Astrocyte (in vitro differentiated cells and primary cell): ENCODE results near the gene SLC47A1. TPM values are rescaled to one million over a fixed set of nuclear protein-coding genes. Genes with fewer than 3 reads are reported as not detected.
"Not testable (repeated sequence)": the region's sequence is repeated elsewhere in the genome, so short reads cannot be mapped to it uniquely, and the experiment has no call there.

Experiments used
- DNase-seq: peaks from one replicate; pipeline ENCODE4 v3.0.0-alpha.2; 2010; ENCODE audit warnings: low read depth
- FAIRE-seq: peaks from 2 replicates; lab custom pipeline; 2011; peaks lifted over from hg19 to GRCh38; lab: Jason Lieb, UNC
- H2AFZ ChIP-seq: 2 replicates; pipeline ENCODE4 v1.6.0; 2012; ENCODE audit warnings: low read depth, low read length, inconsistent platforms
- H3K27ac ChIP-seq: 2 replicates; pipeline ENCODE4 v1.5.1; 2011; ENCODE audit warnings: low read depth, low read length, inconsistent platforms
- H3K27me3 ChIP-seq: 2 replicates; pipeline ENCODE4 v1.6.0; 2011; ENCODE audit warnings: low read length, inconsistent platforms; ENCODE audit not compliant: insufficient read depth
- H3K36me3 ChIP-seq: 2 replicates; pipeline ENCODE4 v1.5.1; 2011; ENCODE audit warnings: low read length, inconsistent platforms; ENCODE audit not compliant: insufficient read depth
- H3K4me1 ChIP-seq: 2 replicates; pipeline ENCODE4 v1.5.1; 2011; ENCODE audit warnings: low read length, inconsistent platforms; ENCODE audit not compliant: insufficient read depth
- H3K4me2 ChIP-seq: 2 replicates; pipeline ENCODE4 v1.6.0; 2012; ENCODE audit warnings: low read length, inconsistent platforms
- H3K4me3 ChIP-seq: 2 replicates; pipeline ENCODE4 v1.5.1; 2011; ENCODE audit warnings: low read depth, mild to moderate bottlenecking, low read length, inconsistent platforms; ENCODE audit not compliant: insufficient read depth
- H3K79me2 ChIP-seq: 2 replicates; pipeline ENCODE4 v1.6.0; 2012; ENCODE audit warnings: mild to moderate bottlenecking, low read length, inconsistent platforms; ENCODE audit not compliant: insufficient read depth
- H3K9ac ChIP-seq: 2 replicates; pipeline ENCODE4 v1.6.0; 2012; ENCODE audit warnings: mild to moderate bottlenecking, low read length, inconsistent platforms
- H3K9me3 ChIP-seq: 2 replicates; pipeline ENCODE4 v1.5.1; 2012; ENCODE audit warnings: low read depth, mild to moderate bottlenecking, low read length, inconsistent platforms; ENCODE audit not compliant: insufficient read depth
- H4K20me1 ChIP-seq: 2 replicates; pipeline ENCODE4 v1.6.0; 2012; ENCODE audit warnings: low read length, inconsistent platforms; ENCODE audit not compliant: insufficient read depth
- H3K27ac Mint-ChIP-seq: one replicate; pipeline ENCODE4 v1.8.0; 2021; ENCODE audit warnings: mild to moderate bottlenecking, mixed read lengths; ENCODE audit not compliant: unreplicated experiment
- H3K27me3 Mint-ChIP-seq: one replicate; pipeline ENCODE4 v1.8.0; 2021; ENCODE audit warnings: low read depth, mixed read lengths; ENCODE audit not compliant: unreplicated experiment
- H3K36me3 Mint-ChIP-seq: one replicate; pipeline ENCODE4 v1.8.0; 2021; ENCODE audit warnings: low read depth, mixed read lengths; ENCODE audit not compliant: unreplicated experiment
- H3K4me1 Mint-ChIP-seq: one replicate; pipeline ENCODE4 v1.8.0; 2021; ENCODE audit warnings: low read depth, mixed read lengths; ENCODE audit not compliant: unreplicated experiment
- H3K4me3 Mint-ChIP-seq: one replicate; pipeline ENCODE4 v1.8.0; 2021; ENCODE audit warnings: mild to moderate bottlenecking, moderate library complexity, mixed read lengths; ENCODE audit not compliant: unreplicated experiment
- H3K9me3 Mint-ChIP-seq: one replicate; pipeline ENCODE4 v1.8.0; 2021; ENCODE audit warnings: mild to moderate bottlenecking, mixed read lengths; ENCODE audit not compliant: unreplicated experiment
- CTCF ChIP-seq: IDR thresholded peaks from 2 replicates; pipeline ENCODE4 v1.5.1; 2011; ENCODE audit warnings: low read depth, mild to moderate bottlenecking, inconsistent platforms, low read length, moderate library complexity; ENCODE audit not compliant: insufficient read depth
- EZH2 ChIP-seq: IDR thresholded peaks from 2 replicates; pipeline ENCODE4 v1.6.1; 2012; ENCODE audit warnings: mild to moderate bottlenecking, low read length, inconsistent platforms; ENCODE audit not compliant: insufficient read depth
- total RNA-seq: library from RNA; stranded (reverse); gene quantifications from 2 replicates; pipeline ENCODE4 v1.2.1, GENCODE V29; 2021

The SLC47A1 gene
- total RNA-seq, 1 donor from 2014 or later = 0.75 TPM

- H3K4me2 ChIP-seq = no peak overlapping the region
- H3K4me3 ChIP-seq = no peak overlapping the region
- peaks cover 8% of the 10 kb centered on the region for H3K27me3 ChIP-seq
- no peaks in the 10 kb centered on the region for H3K4me1 ChIP-seq
- Mint-ChIP-seq H3K4me3 (no peak overlapping the region), H3K4me1 (no peaks in the 10 kb centered on the region), H3K27me3 (peaks cover 21% of the 10 kb centered on the region), H3K27ac (no peak overlapping the region), H3K9me3 (no peaks in the 10 kb centered on the region), H3K36me3 (peaks cover 2% of the 10 kb centered on the region)
- DNase-seq = peak; percentile 29
- H3K9ac ChIP-seq = no peak overlapping the region
- H3K79me2 ChIP-seq = no peaks in the 10 kb centered on the region
- FAIRE-seq = no peak
- TF ChIP-seq CTCF = no peak
- TF ChIP-seq EZH2 = no peak
- no peaks in the 10 kb centered on the region for H4K20me1 ChIP-seq
- H3K36me3 ChIP-seq = no peaks in the 10 kb centered on the region
- H2AFZ ChIP-seq = no peak overlapping the region
- H3K9me3 ChIP-seq = no peaks in the 10 kb centered on the region
- no peak overlapping the region for H3K27ac ChIP-seq
These were observed 36.0 kb upstream of the SLC47A1 start for GRCh38 chr17:19497624-19498023.

GRCh38 chr17:19501219-19501618 lies 32.4 kb upstream of the SLC47A1 start:
- Mint-ChIP-seq H3K4me1 (no peaks in the 10 kb centered on the region), H3K36me3 (no peaks in the 10 kb centered on the region), H3K27me3 (peaks cover 13% of the 10 kb centered on the region), H3K4me3 (no peak overlapping the region), H3K27ac (no peak overlapping the region), H3K9me3 (no peaks in the 10 kb centered on the region)
- Histone ChIP-seq H3K27me3 (peaks cover 8% of the 10 kb centered on the region), H3K36me3 (no peaks in the 10 kb centered on the region), H4K20me1 (no peaks in the 10 kb centered on the region), H3K9ac (no peak overlapping the region), H3K4me3 (no peak overlapping the region), H3K27ac (no peak overlapping the region), H3K4me1 (no peaks in the 10 kb centered on the region), H3K9me3 (no peaks in the 10 kb centered on the region), H3K4me2 (no peak overlapping the region), H2AFZ (no peak overlapping the region), H3K79me2 (no peaks in the 10 kb centered on the region)
- FAIRE-seq (no peak), DNase-seq (no peak)
- TF ChIP-seq EZH2 = no peak
- TF ChIP-seq CTCF = no peak

DNA sequence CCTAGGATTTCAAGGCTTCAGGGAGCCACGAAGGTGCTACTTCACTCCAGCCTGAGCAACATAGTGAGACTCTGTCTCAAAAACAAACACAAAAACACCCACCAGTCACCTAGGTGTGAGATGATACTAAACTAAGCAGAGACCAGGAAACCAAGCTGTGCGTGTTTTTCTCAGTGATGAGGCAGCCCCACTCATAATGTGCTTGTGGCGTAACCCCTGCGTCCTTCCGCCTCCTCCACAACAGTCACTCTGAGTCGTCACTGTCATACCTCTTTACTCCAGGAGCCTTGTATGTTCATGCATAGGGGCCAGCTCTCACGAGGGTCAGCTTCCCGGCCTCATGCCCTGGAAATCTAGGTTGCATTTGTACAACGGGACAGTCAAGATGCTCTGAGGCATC lies 31.1 kb upstream of the SLC47A1 start:
- no peaks in the 10 kb centered on the region for H3K9me3 ChIP-seq
- H3K36me3 ChIP-seq = no peaks in the 10 kb centered on the region
- no peak overlapping the region for H3K27ac ChIP-seq
- Mint-ChIP-seq H3K27ac (no peak overlapping the region), H3K27me3 (peaks cover 9% of the 10 kb centered on the region), H3K4me3 (no peak overlapping the region), H3K36me3 (no peaks in the 10 kb centered on the region), H3K4me1 (no peaks in the 10 kb centered on the region), H3K9me3 (no peaks in the 10 kb centered on the region)
- TF ChIP-seq CTCF = no peak
- no peak for TF ChIP-seq EZH2
- H3K27me3 ChIP-seq = peaks cover 6% of the 10 kb centered on the region
- H3K4me1 ChIP-seq = no peaks in the 10 kb centered on the region
- H3K4me3 ChIP-seq = no peak overlapping the region
- H2AFZ ChIP-seq = no peak overlapping the region
- DNase-seq (no peak), FAIRE-seq (no peak)
- no peak overlapping the region for H3K4me2 ChIP-seq
- H4K20me1 ChIP-seq = no peaks in the 10 kb centered on the region
- H3K9ac ChIP-seq = no peak overlapping the region
- H3K79me2 ChIP-seq = no peaks in the 10 kb centered on the region

DNA sequence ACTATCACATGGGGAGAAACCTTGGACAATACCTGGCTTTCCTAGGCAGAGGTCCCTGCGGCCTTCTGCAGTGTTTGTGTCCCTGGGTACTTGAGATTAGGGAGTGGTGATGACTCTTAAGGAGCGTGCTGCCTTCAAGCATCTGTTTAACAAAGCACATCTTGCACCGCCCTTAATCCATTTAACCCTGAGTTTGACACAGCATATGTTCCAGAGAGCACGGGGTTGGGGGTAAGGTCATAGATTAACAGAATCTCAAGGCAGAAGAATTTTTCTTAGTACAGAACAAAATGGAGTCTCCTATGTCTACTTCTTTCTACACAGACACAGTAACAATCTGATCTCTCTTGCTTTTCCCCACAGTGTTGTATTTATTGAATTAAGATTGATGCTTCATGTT lies 28.1 kb upstream of the SLC47A1 start:
- not testable (repeated sequence) for H3K36me3 ChIP-seq, H3K4me2 ChIP-seq, H3K27me3 Mint-ChIP-seq, H3K79me2 ChIP-seq, H3K4me1 ChIP-seq, H3K27me3 ChIP-seq, H3K27ac ChIP-seq, H3K27ac Mint-ChIP-seq, H2AFZ ChIP-seq, H3K36me3 Mint-ChIP-seq, H3K4me3 Mint-ChIP-seq, FAIRE-seq, H3K4me1 Mint-ChIP-seq, H3K4me3 ChIP-seq, H3K9me3 ChIP-seq, DNase-seq, H3K9me3 Mint-ChIP-seq, H4K20me1 ChIP-seq, H3K9ac ChIP-seq
